Upper lobe of left lung (tissue), 6 donors: ENCODE data around the gene ZNF263. TPM values are rescaled to one million over a fixed set of nuclear protein-coding genes. Genes with fewer than 3 reads are reported as not detected.

Experiments
- ATAC-seq, 2 donors: fragments of 200-7000 bp; cut with Tn5 transposase; one replicate each; pipeline ENCODE4 v1.9.1; 2022; ENCODE audit warnings: mild to moderate bottlenecking in 2 of 2, moderate library complexity in 2 of 2; ENCODE audit not compliant: low FRiP score in 2 of 2
- DNase-seq, 2 donors: peaks; one replicate each; pipeline ENCODE4 v3.0.0-alpha.2; 2019 to 2020
- H3K27ac ChIP-seq, 4 donors: fragments of 200-600 bp; sonication (generic); one replicate each; pipeline ENCODE4 v1.5.1; 2016 to 2019
- H3K27me3 ChIP-seq, 4 donors: fragments of 200-600 bp; sonication (generic); one replicate each; pipeline ENCODE4 v1.5.1; 2017 to 2019
- H3K36me3 ChIP-seq, 4 donors: fragments of 200-600 bp; sonication (generic); one replicate each; pipeline ENCODE4 v1.5.1; 2016 to 2019
- H3K4me1 ChIP-seq, 4 donors: fragments of 200-600 bp; sonication (generic); one replicate each; pipeline ENCODE4 v1.5.1; 2018 to 2019
- H3K4me3 ChIP-seq, 4 donors: fragments of 200-600 bp; sonication (generic); one replicate each; pipeline ENCODE4 v1.5.1; 2017 to 2019; ENCODE audit warnings: mild to moderate bottlenecking in 2 of 4, moderate library complexity in 1 of 4
- H3K9me3 ChIP-seq, 4 donors: fragments of 200-600 bp; sonication (generic); one replicate each; pipeline ENCODE4 v1.5.1; 2018 to 2019
- EP300 ChIP-seq, 4 donors: sonication (generic); formaldehyde crosslinking; IDR thresholded peaks; one replicate each; pipeline ENCODE4 v1.5.1; 2017; ENCODE audit warnings: antibody characterized with exemption in 4 of 4, control low read depth in 2 of 4
- POLR2A ChIP-seq, 4 donors: fragments of 450-650 bp; IDR thresholded peaks; one replicate each; pipeline ENCODE4 v1.5.1; 2016 to 2017; ENCODE audit warnings: antibody characterized with exemption in 4 of 4, mild to moderate bottlenecking in 2 of 4
- POLR2AphosphoS5 ChIP-seq, 2 donors: sonication (generic); formaldehyde crosslinking; IDR thresholded peaks; one replicate each; pipeline ENCODE4 v1.5.1; 2017; ENCODE audit warnings: antibody characterized with exemption in 2 of 2
- WGBS, 2 donors: methylation state at CpG; one replicate each; pipeline ENCODE4 v1.1.5; 2017 to 2018; 5-methylcytosine and 5-hydroxymethylcytosine counted together
- total RNA-seq, 6 donors: library from RNA; depleted of rRNA in 4 of 6; stranded (reverse); fragments of >200 nt in 4 of 6; gene quantifications; one replicate each; pipeline versions ENCODE4 v1.1.0 to v1.2.1, GENCODE V29; 2016 to 2021
- TF ChIP-seq, protein P1 (sequence below), 6 experiments: fragments of 450-650 bp in 4 of 6; fragments of 200-600 bp in 2 of 6; sonication (generic) in 2 of 6; IDR thresholded peaks; one replicate each; pipeline ENCODE4 v1.5.1; 2016 to 2019; ENCODE audit warnings: antibody characterized with exemption in 6 of 6
- donor health status: DM: no; HTN: no; CAD: no; lungs with moderate emphysema.
- donor health status: DM: no; HTN: yes; CAD: no; lungs with severe emphysema.

ZNF263 gene
- total RNA-seq, 6 donors from 2014 or later, result 19.6 to 48.2 (median 32.2) TPM

DNA sequence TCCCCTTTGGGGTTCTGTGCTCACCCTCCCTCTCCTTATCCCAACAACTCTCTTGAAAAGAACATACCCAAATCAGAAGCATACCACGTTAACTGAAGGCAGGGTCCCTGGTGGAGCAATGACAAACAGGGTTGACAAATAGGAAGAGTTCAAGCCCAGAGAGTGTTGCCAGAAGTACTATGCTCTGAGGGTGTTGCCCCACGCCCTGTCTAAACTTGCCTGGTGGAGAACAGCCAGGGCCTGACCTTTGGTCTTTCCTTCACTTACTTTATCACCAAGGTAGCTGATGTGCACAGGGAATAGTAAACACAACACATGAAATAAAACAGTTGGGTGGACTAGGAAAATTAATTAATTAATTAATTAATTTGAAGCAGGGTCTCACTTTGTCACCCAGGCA is 45.4 kb downstream of the ZNF263 start:
- ATAC-seq (no peak), DNase-seq (no peak)
- Histone ChIP-seq H3K27ac (no peak overlapping the region), H3K4me3 (no peak overlapping the region), H3K4me1 (no peaks in the 10 kb centered on the region), H3K36me3 (no peaks in the 10 kb centered on the region), H3K27me3 (no peaks in the 10 kb centered on the region), H3K9me3 (peaks cover 0 to 22% (median 9%) of the 10 kb centered on the region in 4 donors)
- WGBS, 2 donors, result 54 to 76% methylated on average over 2 of the region's 2 CpGs
- TF ChIP-seq POLR2AphosphoS5 (IDR thresholded peaks at IDR 0.05) (no peak), POLR2A (IDR thresholded peaks at IDR 0.05) (no peak), EP300 (IDR thresholded peaks at IDR 0.05) (no peak)
- TF ChIP-seq, protein P1, sequence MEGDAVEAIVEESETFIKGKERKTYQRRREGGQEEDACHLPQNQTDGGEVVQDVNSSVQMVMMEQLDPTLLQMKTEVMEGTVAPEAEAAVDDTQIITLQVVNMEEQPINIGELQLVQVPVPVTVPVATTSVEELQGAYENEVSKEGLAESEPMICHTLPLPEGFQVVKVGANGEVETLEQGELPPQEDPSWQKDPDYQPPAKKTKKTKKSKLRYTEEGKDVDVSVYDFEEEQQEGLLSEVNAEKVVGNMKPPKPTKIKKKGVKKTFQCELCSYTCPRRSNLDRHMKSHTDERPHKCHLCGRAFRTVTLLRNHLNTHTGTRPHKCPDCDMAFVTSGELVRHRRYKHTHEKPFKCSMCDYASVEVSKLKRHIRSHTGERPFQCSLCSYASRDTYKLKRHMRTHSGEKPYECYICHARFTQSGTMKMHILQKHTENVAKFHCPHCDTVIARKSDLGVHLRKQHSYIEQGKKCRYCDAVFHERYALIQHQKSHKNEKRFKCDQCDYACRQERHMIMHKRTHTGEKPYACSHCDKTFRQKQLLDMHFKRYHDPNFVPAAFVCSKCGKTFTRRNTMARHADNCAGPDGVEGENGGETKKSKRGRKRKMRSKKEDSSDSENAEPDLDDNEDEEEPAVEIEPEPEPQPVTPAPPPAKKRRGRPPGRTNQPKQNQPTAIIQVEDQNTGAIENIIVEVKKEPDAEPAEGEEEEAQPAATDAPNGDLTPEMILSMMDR (IDR thresholded peaks at IDR 0.05), result no peak

Other genes with a start within 250 kb of the ZNF263 start
- gene BICDL2, start 246.5 kb upstream of the ZNF263 start, total RNA-seq, result 10 to 100 TPM; 18.5 to 98.5 (median 35.0) TPM
- gene MMP25, start 236.9 kb upstream of the ZNF263 start, total RNA-seq, result 10 to 100 TPM; 10.0 to 41.4 (median 20.5) TPM
- 100 to 1,000 TPM in 3 of 6 donors, 10 to 100 TPM in 3; 31.4 to 220 (median 116) TPM for gene IL32, start 217.9 kb upstream of the ZNF263 start, total RNA-seq
- 1 to 10 TPM in 1 of 6 donors, under 1 TPM in 3, not detected in 2; 0.17 to 1.0 (median 0.28) TPM for gene ZSCAN10, start 184.2 kb upstream of the ZNF263 start, total RNA-seq
- gene ZNF205, start 170.9 kb upstream of the ZNF263 start, total RNA-seq, result 10 to 100 TPM; 13.8 to 25.2 (median 16.8) TPM
- 10 to 100 TPM in 4 of 6 donors, 1 to 10 TPM in 2; 4.2 to 20.3 (median 11.6) TPM for gene ZNF213, start 148.5 kb upstream of the ZNF263 start, total RNA-seq
- not detected for gene OR1F1, start 95.3 kb upstream of the ZNF263 start, total RNA-seq
- 1 to 10 TPM; 6.4 to 9.5 (median 7.8) TPM for gene ZNF200, start 48.3 kb upstream of the ZNF263 start, total RNA-seq
- 10 to 100 TPM in 5 of 6 donors, 1 to 10 TPM in 1; 9.1 to 18.9 (median 12.3) TPM for gene MEFV, start 26.9 kb upstream of the ZNF263 start, total RNA-seq
- 1 to 10 TPM; 1.3 to 6.0 (median 4.0) TPM for gene TIGD7, start 21.9 kb downstream of the ZNF263 start, total RNA-seq
- gene ZNF75A, start 22.0 kb downstream of the ZNF263 start, total RNA-seq, result 10 to 100 TPM; 21.5 to 69.1 (median 25.9) TPM
- gene OR2C1, start 72.4 kb downstream of the ZNF263 start, total RNA-seq, result under 1 TPM in 2 of 6 donors, not detected in 4; 0.39 to 0.46 TPM
- gene ZSCAN32, start 117.5 kb downstream of the ZNF263 start, total RNA-seq, result 10 to 100 TPM in 5 of 6 donors, 1 to 10 TPM in 1; 7.5 to 25.0 (median 14.0) TPM
- 10 to 100 TPM in 4 of 6 donors, 1 to 10 TPM in 2; 9.0 to 30.4 (median 10.6) TPM for gene ZNF174, start 117.7 kb downstream of the ZNF263 start, total RNA-seq
- gene ZNF597, start 160.0 kb downstream of the ZNF263 start, total RNA-seq, result 1 to 10 TPM in 5 of 6 donors, under 1 TPM in 1; 0.78 to 7.7 (median 4.6) TPM
- gene NAA60, start 160.2 kb downstream of the ZNF263 start, total RNA-seq, result 10 to 100 TPM; 33.0 to 77.5 (median 54.6) TPM
- gene C16orf90, start 212.0 kb downstream of the ZNF263 start, total RNA-seq, result not detected
- gene CLUAP1, start 217.5 kb downstream of the ZNF263 start, total RNA-seq, result 10 to 100 TPM; 12.8 to 40.8 (median 18.4) TPM